K562 (cell line): ENCODE data around the gene COMP.

Experiments used
- ARID2 ChIP-seq: fragments of 450-650 bp; IDR thresholded peaks from 2 replicates; pipeline ENCODE4 v1.6.1; 2017; ENCODE audit warnings: antibody characterized with exemption, mild to moderate bottlenecking
- CHD4 ChIP-seq: fragments of 200-600 bp; sonication (generic); IDR thresholded peaks from 3 replicates; pipeline ENCODE4 v1.6.1; 2012; ENCODE audit warnings: low read depth, mild to moderate bottlenecking, mixed read lengths, low read length, inconsistent platforms; ENCODE audit not compliant: insufficient read depth, insufficient replicate concordance, poor library complexity, severe bottlenecking
- FOS ChIP-seq: IDR thresholded peaks from 3 replicates; pipeline ENCODE4 v1.6.1; 2011; ENCODE audit not compliant: insufficient read length; ENCODE audit errors: extremely low read depth
- MYC ChIP-seq, 2 experiments: fragments of 250-450 bp in 1 of 2; sonication (Bioruptor Pico) in 1 of 2; IDR thresholded peaks; 2 replicates each; pipeline versions ENCODE4 v1.5.1 to v1.6.1; 2012 to 2021; ENCODE audit warnings: low read depth in 2 of 2, borderline replicate concordance in 1 of 2, improper control_type of control experiment in 1 of 2, low read length in 1 of 2, mild to moderate bottlenecking in 1 of 2, moderate library complexity in 1 of 2
- NBN ChIP-seq: fragments of 450-650 bp; IDR thresholded peaks from 2 replicates; pipeline ENCODE4 v1.6.1; 2016; ENCODE audit warnings: low read depth, mild to moderate bottlenecking
- POLR2AphosphoS5 ChIP-seq: IDR thresholded peaks from 2 replicates; pipeline ENCODE4 v1.6.1; 2011; ENCODE audit warnings: mild to moderate bottlenecking, low read depth, low read length, moderate library complexity; ENCODE audit not compliant: control insufficient read depth, insufficient read depth
- SIX5 ChIP-seq, 2 experiments: IDR thresholded peaks; 2 replicates each; pipeline ENCODE4 v1.6.1; 2011; ENCODE audit warnings: low read length in 2 of 2, borderline replicate concordance in 1 of 2, low read depth in 1 of 2, mild to moderate bottlenecking in 1 of 2, moderate library complexity in 1 of 2; ENCODE audit not compliant: insufficient read depth in 1 of 2
- TF ChIP-seq, protein P1 (sequence below): fragments of 250-450 bp; sonication (Bioruptor Pico); IDR thresholded peaks from 2 replicates; pipeline ENCODE4 v1.8.0; 2022; ENCODE audit warnings: inconsistent platforms
- TF ChIP-seq, protein P2 (sequence below), 3 experiments: IDR thresholded peaks in 2 of 3; conservative IDR thresholded peaks in 1 of 3; 2 replicates each; pipeline ENCODE4 v1.5.1; 2011 to 2012; ENCODE audit warnings: low read length in 3 of 3, mild to moderate bottlenecking in 3 of 3, control low read depth in 2 of 3, improper control_type of control experiment in 1 of 3, inconsistent platforms in 1 of 3, low read depth in 1 of 3, mixed read lengths in 1 of 3, moderate library complexity in 1 of 3; ENCODE audit not compliant: insufficient read depth in 2 of 3
- TF ChIP-seq, protein P3 (sequence below), 3 experiments: fragments of 200-800 bp in 1 of 3; sonication (Bioruptor generic) in 1 of 3; sonication (generic) in 1 of 3; formaldehyde crosslinking in 1 of 3; IDR thresholded peaks; 2 replicates each; pipeline versions ENCODE4 v1.6.1 to v1.8.0; 2016 to 2022; ENCODE audit warnings: mild to moderate bottlenecking in 2 of 3, missing compliant biosample characterization in 2 of 3, missing genetic modification characterization in 2 of 3, missing genetic modification reagents in 1 of 3
- TF ChIP-seq, protein P4 (sequence below): fragments of 200-800 bp; sonication (Bioruptor generic); IDR thresholded peaks from 2 replicates; pipeline ENCODE4 v1.6.1; 2017; ENCODE audit warnings: missing genetic modification characterization, missing compliant biosample characterization

DNA sequence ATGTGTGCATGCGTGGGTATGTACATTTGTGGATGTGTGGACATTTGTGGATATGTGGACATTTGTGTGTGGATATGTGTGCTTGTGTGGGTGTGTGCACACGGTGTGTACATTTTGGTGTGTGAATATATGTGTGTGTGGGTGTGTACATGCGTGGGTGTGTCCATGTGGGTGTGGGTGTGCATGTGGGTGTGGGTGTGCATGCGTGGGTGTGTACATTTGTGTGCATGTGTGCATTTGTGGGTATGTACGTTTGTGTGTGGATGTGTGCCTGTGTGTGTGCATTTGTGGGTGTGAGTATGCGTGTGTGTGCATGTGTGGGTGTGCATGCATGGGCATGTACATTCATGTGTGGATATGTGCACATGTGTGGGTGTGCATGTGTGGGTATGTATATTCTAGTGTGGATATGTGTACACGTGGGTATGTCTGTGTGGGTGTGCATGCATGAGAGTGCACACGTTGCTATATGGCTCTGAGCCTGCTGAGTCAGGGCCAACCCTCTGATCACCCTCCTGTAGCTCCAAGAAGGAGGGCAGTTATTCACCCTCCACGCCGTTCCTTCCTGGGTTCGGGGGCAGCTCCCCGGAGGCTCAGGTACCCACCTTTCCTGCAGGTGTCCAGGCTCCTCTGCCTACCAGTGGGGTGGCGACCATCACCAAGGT is 20.3 kb downstream of the COMP start:
- no peak for TF ChIP-seq POLR2AphosphoS5
- TF ChIP-seq, protein P1, sequence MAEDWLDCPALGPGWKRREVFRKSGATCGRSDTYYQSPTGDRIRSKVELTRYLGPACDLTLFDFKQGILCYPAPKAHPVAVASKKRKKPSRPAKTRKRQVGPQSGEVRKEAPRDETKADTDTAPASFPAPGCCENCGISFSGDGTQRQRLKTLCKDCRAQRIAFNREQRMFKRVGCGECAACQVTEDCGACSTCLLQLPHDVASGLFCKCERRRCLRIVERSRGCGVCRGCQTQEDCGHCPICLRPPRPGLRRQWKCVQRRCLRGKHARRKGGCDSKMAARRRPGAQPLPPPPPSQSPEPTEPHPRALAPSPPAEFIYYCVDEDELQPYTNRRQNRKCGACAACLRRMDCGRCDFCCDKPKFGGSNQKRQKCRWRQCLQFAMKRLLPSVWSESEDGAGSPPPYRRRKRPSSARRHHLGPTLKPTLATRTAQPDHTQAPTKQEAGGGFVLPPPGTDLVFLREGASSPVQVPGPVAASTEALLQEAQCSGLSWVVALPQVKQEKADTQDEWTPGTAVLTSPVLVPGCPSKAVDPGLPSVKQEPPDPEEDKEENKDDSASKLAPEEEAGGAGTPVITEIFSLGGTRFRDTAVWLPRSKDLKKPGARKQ = no peak
- TF ChIP-seq, protein P2, sequence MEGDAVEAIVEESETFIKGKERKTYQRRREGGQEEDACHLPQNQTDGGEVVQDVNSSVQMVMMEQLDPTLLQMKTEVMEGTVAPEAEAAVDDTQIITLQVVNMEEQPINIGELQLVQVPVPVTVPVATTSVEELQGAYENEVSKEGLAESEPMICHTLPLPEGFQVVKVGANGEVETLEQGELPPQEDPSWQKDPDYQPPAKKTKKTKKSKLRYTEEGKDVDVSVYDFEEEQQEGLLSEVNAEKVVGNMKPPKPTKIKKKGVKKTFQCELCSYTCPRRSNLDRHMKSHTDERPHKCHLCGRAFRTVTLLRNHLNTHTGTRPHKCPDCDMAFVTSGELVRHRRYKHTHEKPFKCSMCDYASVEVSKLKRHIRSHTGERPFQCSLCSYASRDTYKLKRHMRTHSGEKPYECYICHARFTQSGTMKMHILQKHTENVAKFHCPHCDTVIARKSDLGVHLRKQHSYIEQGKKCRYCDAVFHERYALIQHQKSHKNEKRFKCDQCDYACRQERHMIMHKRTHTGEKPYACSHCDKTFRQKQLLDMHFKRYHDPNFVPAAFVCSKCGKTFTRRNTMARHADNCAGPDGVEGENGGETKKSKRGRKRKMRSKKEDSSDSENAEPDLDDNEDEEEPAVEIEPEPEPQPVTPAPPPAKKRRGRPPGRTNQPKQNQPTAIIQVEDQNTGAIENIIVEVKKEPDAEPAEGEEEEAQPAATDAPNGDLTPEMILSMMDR (IDR thresholded peaks at IDR 0.05 in 2 of 3, conservative IDR thresholded peaks at IDR 0.05 in 1 of 3; ENCODE audit: insufficient read depth in 2 of 3, low read depth in 1 of 3, low read length in 3 of 3) = no peak
- no peak for TF ChIP-seq FOS
- no peak for TF ChIP-seq CHD4
- TF ChIP-seq, protein P3, sequence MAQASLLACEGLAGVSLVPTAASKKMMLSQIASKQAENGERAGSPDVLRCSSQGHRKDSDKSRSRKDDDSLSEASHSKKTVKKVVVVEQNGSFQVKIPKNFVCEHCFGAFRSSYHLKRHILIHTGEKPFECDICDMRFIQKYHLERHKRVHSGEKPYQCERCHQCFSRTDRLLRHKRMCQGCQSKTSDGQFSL (CRISPR knock-in tag; IDR thresholded peaks at IDR 0.05) = no peak
- TF ChIP-seq, protein P3 (tag; IDR thresholded peaks at IDR 0.05) = no peak
- TF ChIP-seq, protein P4, sequence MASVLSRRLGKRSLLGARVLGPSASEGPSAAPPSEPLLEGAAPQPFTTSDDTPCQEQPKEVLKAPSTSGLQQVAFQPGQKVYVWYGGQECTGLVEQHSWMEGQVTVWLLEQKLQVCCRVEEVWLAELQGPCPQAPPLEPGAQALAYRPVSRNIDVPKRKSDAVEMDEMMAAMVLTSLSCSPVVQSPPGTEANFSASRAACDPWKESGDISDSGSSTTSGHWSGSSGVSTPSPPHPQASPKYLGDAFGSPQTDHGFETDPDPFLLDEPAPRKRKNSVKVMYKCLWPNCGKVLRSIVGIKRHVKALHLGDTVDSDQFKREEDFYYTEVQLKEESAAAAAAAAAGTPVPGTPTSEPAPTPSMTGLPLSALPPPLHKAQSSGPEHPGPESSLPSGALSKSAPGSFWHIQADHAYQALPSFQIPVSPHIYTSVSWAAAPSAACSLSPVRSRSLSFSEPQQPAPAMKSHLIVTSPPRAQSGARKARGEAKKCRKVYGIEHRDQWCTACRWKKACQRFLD (CRISPR knock-in tag) = no peak
- TF ChIP-seq SIX5 (IDR thresholded peaks at IDR 0.05; ENCODE audit: borderline replicate concordance in 1 of 2, insufficient read depth in 1 of 2, low read depth in 1 of 2, low read length in 2 of 2) = no peak
- peak; percentile 70; the same call in 1 of the 2 replicates for TF ChIP-seq ARID2
- TF ChIP-seq MYC (IDR thresholded peaks at IDR 0.05; ENCODE audit: low read depth, low read length) = no peak
- no peak for TF ChIP-seq MYC (CRISPR knock-in tag; IDR thresholded peaks at IDR 0.05; ENCODE audit: borderline replicate concordance, low read depth)
- no peak for TF ChIP-seq NBN
